Neural crest cell (in vitro differentiated cells): ENCODE results near the gene GALNT18. TPM values are rescaled to one million over a fixed set of nuclear protein-coding genes. Genes with fewer than 3 reads are reported as not detected.

ENCODE experiments used
- DNase-seq: peaks from one replicate; pipeline ENCODE4 v3.0.0; 2021; ENCODE audit warnings: low read depth, mixed read lengths, low spot score
- H3K27ac Mint-ChIP-seq: one replicate; pipeline ENCODE4 v1.8.0; 2021; ENCODE audit warnings: mild to moderate bottlenecking, mixed read lengths; ENCODE audit not compliant: unreplicated experiment
- H3K27me3 Mint-ChIP-seq: 2 replicates; pipeline ENCODE4 v1.8.0; 2021; ENCODE audit warnings: low read depth, mild to moderate bottlenecking, mixed read lengths
- H3K36me3 Mint-ChIP-seq: 2 replicates; pipeline ENCODE4 v1.8.0; 2021; ENCODE audit warnings: low read depth, mild to moderate bottlenecking, mixed read lengths
- H3K4me1 Mint-ChIP-seq: 2 replicates; pipeline ENCODE4 v1.8.0; 2021; ENCODE audit warnings: mixed read lengths
- H3K4me3 Mint-ChIP-seq: one replicate; pipeline ENCODE4 v1.8.0; 2021; ENCODE audit warnings: mild to moderate bottlenecking, mixed read lengths
- H3K9me3 Mint-ChIP-seq: 2 replicates; pipeline ENCODE4 v1.8.0; 2021; ENCODE audit warnings: mixed read lengths
- CTCF ChIP-seq: fragments of 200-600 bp; sonication (generic); conservative IDR thresholded peaks from 2 replicates; pipeline ENCODE4 v1.5.0; 2021; ENCODE audit warnings: antibody characterized with exemption, mild to moderate bottlenecking
- total RNA-seq: library from RNA; stranded (reverse); gene quantifications from 2 replicates; pipeline ENCODE4 v1.2.1, GENCODE V29; 2021

GALNT18 gene
- total RNA-seq, 1 donor from 2014 or later = 2.8 TPM

DNA sequence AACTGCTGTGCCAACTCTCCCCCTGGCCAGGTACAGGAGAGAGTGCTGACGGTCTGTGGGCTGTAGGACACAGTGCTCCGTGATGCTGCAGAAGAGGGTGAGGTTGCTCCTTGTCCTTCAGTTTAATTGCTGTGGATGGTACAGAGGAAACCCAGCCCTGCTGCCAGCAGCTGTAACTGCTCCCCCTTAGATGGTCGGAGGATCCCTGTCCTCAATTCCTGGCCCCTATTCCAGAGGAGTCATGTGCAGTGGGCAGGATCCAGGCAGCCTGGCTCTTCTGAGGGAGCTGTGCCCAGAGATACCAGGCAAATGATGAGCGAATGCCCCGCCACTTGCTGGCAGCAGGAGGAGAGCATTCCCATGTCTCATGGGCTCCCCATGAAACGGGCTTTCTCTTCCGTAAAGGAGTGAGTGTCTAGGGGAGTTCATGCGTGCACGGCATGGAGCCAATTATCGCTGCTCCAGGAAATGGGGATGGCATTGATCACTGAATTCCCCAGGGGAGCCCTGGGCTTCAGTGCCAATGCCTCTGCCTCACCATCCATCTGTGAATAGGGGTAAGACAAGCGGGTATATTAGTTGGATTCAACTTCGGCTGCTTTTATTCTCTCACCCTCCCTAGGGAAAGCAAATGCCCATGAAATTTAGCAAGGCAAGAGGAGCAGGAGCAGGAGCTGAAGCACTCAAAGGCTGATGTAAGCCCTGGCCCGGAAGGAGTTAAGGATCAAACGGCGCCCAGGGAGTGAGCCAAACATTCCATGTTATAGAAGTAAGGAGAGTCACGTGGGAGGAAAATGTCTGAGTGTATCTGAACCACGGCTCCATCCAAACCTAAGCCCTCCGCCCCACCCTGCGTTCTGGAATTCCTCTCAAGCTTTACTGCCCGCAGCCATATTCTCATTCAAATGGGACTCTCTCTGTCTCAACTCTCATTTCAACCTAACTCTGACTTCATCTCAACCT is 217.8 kb downstream of the GALNT18 start:
- no peaks in the 10 kb centered on the region for H3K27me3 Mint-ChIP-seq
- H3K27ac Mint-ChIP-seq = no peak overlapping the region
- TF ChIP-seq CTCF = no peak
- no peaks in the 10 kb centered on the region for H3K4me1 Mint-ChIP-seq
- no peak for DNase-seq
- H3K4me3 Mint-ChIP-seq = no peak overlapping the region
- no peaks in the 10 kb centered on the region for H3K9me3 Mint-ChIP-seq
- no peaks in the 10 kb centered on the region for H3K36me3 Mint-ChIP-seq

GRCh38 chr11:11401960-11402535 is 219.8 kb downstream of the GALNT18 start:
- no peaks in the 10 kb centered on the region for H3K36me3 Mint-ChIP-seq
- no peak overlapping the region for H3K27ac Mint-ChIP-seq
- no peaks in the 10 kb centered on the region for H3K27me3 Mint-ChIP-seq
- H3K9me3 Mint-ChIP-seq = no peaks in the 10 kb centered on the region
- no peaks in the 10 kb centered on the region for H3K4me1 Mint-ChIP-seq
- no peak for TF ChIP-seq CTCF
- H3K4me3 Mint-ChIP-seq = no peak overlapping the region
- no peak for DNase-seq

GRCh38 chr11:11400635-11401232 is 221.1 kb downstream of the GALNT18 start:
- Mint-ChIP-seq H3K36me3 (no peaks in the 10 kb centered on the region), H3K9me3 (no peaks in the 10 kb centered on the region), H3K27me3 (no peaks in the 10 kb centered on the region), H3K4me1 (peaks cover 8% of the 10 kb centered on the region), H3K4me3 (no peak overlapping the region), H3K27ac (no peak overlapping the region)
- TF ChIP-seq CTCF = peak; percentile 22
- DNase-seq = no peak

GRCh38 chr11:11400121-11400520 is 221.7 kb downstream of the GALNT18 start:
- no peaks in the 10 kb centered on the region for H3K27me3 Mint-ChIP-seq
- no peak for DNase-seq
- no peaks in the 10 kb centered on the region for H3K9me3 Mint-ChIP-seq
- peaks cover 8% of the 10 kb centered on the region for H3K4me1 Mint-ChIP-seq
- no peak for TF ChIP-seq CTCF
- no peak overlapping the region for H3K27ac Mint-ChIP-seq
- H3K36me3 Mint-ChIP-seq = no peaks in the 10 kb centered on the region
- no peak overlapping the region for H3K4me3 Mint-ChIP-seq

GRCh38 chr11:11397781-11398180 is 224.0 kb downstream of the GALNT18 start:
- peaks cover 8% of the 10 kb centered on the region for H3K4me1 Mint-ChIP-seq
- no peaks in the 10 kb centered on the region for H3K9me3 Mint-ChIP-seq
- H3K27ac Mint-ChIP-seq = no peak overlapping the region
- no peaks in the 10 kb centered on the region for H3K27me3 Mint-ChIP-seq
- no peak for TF ChIP-seq CTCF
- DNase-seq = no peak
- H3K4me3 Mint-ChIP-seq = no peak overlapping the region
- no peaks in the 10 kb centered on the region for H3K36me3 Mint-ChIP-seq
